OCI-LY7 (cell line): ENCODE measurements around the gene COX6B1.

Source experiments
- CTCF ChIP-seq: fragments of 200-600 bp; sonication (generic); conservative IDR thresholded peaks from 2 replicates; pipeline ENCODE4 v1.5.1; 2014; ENCODE audit warnings: mild to moderate bottlenecking, antibody characterized with exemption, low read length, moderate library complexity, mixed read lengths
- EZH2phosphoT487 ChIP-seq: fragments of 200-600 bp; sonication (generic); IDR thresholded peaks from 2 replicates; pipeline ENCODE4 v1.6.1; 2018; ENCODE audit warnings: low read depth, borderline replicate concordance, mild to moderate bottlenecking, mixed run types, antibody characterized with exemption, low read length, moderate library complexity, mixed read lengths

GRCh38 chr19:35628264-35628564 is 19.9 kb upstream of the COX6B1 start:
- no peak for TF ChIP-seq CTCF
- TF ChIP-seq EZH2phosphoT487, result no peak
